Hematopoietic multipotent progenitor cell treated with erythropoietin and hydrocortisone succinate and interleukin-3 and kit ligand, for 6 days (in vitro differentiated cells): Measurements from ENCODE around the gene KLK1.
A peak's percentile ranks its signal among the peaks of the same experiment; 100 is the strongest.
"Not testable (repeated sequence)": the region's sequence is repeated elsewhere in the genome, so short reads cannot be mapped to it uniquely, and the experiment has no call there.

Source experiments
- DNase-seq: peaks from one replicate; pipeline ENCODE4 v3.0.0-alpha.2; 2015

The KLK1 gene

DNA sequence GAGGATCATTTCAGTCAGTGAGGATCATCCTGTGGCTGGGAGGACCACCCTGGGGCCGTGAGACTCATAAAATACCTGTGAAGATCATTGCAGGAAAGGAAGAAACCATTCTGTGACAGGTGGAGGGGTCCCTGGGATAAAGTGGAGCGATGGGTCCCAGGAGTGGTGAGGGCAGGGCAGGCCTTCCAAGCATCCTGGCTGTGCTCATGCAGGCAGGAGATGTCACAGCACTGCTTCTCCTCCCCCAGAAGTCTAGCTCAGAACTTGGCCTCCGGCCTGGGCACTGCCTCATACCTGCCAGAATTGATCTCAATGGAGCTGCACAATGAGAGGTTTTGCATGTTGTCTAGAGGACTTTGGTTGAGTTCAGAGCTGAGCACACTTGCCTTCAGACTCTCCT is 11.1 kb downstream of the KLK1 start:
- DNase-seq, result no peak

DNA sequence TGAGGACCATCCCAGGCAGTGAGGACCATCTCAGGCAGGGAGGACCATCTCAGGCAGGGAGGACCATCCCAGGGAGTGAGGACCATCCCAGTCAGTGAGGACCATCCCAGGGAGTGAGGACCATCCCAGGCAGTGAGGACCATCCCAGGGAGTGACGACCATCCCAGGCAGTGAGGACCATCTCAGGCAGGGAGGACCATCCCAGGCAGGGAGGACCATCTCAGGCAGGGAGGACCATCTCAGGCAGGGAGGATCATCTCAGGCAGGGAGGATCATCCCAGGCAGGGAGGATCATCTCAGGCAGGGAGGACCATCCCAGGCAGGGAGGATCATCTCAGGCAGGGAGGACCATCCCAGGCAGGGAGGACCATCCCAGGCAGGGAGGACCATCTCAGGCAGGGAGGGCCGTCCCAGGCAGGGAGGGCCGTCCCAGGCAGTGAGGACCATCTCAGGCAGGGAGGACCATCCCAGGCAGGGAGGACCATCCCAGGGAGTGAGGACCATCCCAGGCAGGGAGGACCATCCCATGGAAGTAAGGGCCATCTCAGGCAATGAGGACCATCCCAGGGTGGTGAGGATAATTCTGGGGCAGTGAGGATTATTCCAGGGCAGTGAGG is 11.9 kb downstream of the KLK1 start:
- not testable (repeated sequence) for DNase-seq

DNA sequence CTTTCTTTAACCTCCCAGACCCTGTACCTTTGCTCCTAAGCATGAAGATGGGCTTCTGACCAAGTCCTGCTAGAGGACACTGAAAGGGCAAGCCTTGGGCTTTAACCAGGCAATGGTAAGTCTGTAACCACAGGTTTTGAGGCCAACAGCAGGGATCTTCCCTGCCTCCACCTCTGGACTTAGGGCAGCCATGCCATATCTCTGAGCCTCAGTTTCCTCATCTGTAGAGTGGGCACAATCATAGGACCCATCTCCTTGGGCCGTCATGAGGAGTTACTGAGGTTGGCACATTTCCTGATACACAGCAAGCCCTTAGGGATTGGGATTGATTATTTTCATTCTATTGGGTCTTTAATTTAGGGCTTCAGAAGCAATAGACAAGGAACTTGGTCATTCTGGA is 14.7 kb downstream of the KLK1 start:
- DNase-seq, result no peak

DNA sequence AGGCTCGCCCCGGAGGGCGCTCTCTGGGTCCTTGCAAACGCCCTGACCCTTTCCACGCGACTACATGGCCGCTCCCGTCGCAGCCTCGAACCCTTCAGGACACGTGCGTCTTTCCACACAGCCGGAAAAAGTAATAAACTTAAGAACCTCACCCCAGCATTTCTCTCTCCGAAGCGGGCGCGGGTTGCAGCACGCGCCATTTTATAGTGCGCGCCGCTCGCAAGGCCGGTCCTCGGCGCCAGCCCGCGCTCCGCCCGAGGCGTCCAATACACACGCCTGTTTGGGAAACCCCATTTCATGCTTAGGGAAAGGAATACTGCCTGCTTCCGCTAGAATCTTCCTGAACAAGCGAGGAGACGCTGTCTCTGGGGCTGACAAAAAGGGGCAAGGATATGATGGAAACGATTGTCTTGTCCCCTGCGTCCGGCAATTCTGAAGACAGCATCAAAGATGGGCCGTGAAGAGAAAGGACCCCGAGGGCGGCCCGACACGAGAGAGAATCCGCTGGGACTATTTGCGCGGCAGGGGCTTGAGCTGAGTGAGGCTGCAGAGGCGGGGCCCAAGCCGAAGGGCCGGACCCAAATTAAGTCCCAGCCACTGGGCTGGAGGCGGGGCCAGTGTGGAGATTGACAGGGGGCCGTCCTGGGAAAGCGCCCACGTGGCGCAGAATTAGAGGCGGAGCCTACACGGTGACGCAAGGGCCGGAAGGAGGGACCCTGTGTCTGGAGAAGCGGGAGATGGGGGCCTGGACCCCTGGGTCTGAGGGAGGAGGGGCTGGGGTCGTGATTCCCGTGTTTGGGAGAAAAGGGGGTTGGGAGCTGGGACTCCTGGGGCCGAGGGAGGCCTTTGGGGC is 18.9 kb downstream of the KLK1 start:
- peak; percentile 99 for DNase-seq

DNA sequence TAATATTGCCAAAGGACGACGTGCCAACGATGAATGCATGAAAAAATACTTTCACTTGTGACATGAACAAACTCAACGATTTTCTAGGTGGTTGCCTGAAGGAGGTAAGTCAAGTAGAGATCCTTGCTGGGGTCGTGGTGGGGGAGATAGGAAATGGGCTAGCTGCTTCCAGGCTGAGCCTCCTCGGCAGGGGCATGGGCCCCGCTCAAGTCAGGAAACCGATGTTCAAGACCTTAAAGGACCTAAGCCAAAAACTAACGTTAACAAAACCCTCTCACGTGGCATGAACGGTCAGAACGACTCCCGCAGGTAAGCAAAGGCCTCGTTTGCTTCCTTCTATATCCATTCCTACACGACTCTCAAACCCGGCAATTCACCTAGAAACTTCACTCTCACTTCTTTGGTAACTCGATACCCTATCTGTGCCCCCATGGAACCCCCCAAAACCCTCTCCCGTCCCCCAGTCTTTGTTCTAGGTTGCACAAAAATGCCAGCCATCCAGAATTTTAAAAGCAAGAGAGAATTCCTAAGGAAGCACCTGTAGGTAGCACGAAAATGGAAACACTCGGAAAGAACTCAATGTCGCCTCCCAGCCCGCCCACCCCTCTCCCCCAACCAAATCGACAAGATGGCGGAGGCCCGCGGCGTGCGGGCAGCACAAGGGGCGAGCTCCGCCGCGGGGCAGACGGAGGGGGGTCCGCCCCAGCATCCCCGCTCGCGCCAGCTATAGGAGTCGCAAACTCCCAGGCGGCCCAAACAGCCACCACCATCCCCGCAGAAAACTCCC is 19.8 kb downstream of the KLK1 start:
- peak; percentile 62 for DNase-seq

DNA sequence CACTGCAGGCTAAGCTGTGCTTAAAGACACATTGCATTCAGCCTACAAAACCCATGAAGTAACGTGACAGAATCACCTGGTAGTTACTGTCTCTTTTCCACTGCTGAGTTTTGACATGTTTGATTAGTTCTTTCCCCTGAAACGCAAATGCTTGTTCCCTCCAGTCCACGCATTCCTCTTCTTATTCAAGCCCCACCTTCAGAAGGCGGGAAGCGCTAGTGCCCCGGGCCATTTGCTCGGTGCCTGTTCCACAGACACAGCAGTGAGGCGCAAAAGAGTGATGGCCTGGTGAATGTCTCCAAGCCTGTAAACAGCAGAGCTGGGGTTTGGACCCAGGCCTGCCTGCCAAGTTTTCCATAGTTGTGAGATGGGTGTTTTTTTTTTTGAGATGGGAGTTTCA is 22.5 kb downstream of the KLK1 start:
- DNase-seq, result no peak

DNA sequence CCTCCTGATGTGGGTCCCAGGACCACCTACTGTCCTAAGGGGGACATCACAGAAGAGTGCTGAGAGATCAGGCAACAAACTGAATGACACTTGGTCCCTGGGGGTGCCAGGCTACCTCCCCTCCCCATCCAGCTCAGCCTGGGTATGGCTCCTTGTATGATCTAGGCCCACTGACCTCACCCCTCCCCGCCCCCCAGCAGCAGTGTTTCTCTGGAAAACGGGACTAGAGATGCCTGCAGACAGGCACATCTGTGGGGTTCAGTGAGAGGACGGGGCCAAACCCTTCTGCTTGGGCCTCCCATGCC is 24.1 kb downstream of the KLK1 start:
- DNase-seq, result no peak

DNA sequence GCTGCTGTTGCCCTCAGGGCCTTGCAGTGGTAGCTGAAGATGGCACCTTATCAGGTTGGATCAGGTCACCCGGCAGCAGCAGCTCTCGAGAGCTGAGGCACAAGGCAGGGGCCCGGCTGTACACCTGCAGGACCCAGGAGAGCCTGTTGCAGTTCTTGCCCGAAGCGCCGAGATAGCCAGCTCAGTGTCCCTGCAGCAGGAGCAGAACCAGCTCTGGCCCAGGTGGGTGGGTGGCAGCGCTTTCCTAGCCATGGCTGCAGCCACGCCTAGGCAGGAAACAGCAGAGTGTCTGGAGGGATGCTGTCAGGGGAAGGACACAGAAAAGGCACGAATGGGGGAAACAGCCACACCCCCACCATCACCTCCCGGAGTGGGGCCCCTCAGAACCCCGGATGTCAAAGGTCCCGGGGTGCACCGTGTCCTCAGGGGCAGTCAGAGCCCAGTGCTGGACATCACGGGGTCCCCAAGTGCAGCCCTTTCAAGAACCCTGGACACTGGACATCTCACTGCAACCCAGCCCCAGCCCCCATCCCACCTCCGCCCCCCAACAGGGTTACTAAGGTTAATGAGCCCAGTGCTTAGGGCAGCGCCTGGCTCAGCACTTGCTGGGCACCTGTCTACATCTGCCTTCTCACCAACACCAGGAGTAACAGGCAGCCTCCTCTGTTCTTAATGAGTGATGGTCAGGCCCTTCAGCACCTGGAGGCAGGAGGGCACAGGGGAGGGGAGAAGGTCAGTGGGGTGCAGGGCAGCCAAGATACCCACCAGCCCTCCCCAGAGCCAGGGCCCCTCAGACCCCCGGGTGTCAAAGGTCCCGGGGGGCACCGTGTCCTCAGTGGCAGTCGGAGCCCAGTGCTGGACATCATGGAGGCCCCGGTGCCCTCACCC is 24.7 kb downstream of the KLK1 start:
- DNase-seq, result no peak

DNA sequence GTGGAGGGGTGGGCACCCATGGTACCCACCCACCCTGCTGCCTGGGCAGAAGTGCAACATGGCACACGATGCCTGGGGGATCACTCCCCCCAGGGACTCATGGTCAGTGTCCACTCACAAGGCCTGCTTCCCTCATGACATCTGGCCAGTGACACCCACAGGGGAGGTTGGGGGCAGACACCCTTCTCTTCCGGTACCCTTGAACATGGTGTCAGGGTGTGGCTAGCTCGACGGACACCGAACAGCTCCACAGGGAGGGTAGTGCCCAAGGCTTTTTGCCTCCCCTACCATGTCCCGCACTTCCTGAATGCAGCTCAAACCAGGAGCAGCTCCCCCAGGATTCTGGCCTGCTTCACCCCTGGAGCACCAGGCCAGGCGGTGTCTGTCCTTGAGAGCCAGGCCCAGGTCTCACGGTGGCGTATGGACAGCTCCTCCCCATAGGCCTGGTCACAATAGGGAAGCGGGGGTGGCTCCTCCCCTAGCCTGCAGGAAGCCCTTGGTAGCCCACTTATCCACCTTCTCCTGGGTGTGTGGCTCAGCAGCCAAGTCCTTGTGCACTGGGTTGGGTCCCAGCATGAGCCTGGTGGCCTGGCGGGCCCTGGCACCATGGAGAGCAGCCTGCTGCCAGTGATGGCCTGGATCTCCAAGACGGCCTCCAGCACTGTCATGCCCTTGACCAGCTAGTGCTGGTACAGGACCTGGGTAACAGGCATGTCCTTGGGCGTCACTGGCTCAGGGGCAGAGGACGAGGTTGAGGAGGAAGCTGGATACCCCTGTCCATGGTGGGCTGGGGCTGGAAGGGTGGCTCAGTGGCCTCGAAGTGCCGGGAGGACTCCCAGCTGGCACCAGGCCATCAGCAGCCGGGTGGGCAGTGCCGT is 25.6 kb downstream of the KLK1 start:
- no peak for DNase-seq

DNA sequence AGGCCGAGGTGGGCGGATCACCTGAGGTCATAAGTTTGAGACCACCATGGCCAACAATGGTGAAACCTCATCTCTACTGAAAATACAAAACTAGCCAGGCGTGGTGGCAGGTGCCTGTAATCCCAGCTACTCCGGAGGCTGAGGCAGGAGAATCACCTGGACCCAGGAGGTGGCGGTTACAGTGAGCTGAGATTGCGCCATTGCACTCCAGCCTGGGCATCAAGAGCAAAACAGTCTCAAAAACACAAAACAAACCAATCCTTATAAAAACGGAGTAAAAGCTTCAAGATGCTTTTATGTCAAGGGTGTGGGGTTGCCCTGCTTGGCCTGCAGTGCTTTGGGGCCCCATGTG is 26.2 kb downstream of the KLK1 start:
- DNase-seq, result no peak

DNA sequence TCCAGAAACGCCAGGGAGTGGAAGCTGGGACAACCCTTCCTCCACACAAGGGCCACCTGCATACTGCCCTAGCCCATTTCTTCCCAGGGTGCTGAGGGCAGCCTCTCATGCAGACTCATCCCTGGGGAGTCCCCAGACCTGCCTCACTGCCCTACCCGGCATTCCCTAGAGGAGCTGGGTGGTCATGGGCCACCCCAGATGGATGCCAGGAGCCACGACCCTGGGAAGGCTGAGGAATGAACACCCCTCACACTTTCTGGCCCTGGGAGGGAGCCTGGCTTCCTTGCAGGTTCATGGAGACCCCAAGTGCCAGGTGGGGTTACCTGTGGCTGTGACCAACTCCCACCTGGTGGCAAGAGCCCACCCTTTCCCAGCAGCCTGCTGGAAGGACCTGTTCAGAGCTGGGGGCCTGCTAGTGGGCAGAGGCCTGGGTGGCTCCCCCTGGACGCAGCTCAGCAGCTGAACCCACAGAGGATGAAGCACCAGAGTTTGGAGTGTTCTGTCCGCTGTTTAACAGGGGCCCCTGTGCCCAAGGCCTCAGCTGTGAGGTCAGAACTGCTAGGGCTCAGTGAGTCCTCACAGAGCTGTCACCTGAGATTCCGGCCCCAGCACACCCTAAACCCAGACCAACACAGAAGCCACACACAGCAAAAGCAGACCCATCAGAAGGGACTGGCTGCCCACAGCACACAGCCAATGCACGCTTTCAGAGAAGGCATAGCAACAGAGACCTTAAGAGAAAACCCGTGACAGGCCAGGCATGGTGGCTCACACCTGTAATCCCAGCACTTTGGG is 26.8 kb downstream of the KLK1 start:
- no peak for DNase-seq

DNA sequence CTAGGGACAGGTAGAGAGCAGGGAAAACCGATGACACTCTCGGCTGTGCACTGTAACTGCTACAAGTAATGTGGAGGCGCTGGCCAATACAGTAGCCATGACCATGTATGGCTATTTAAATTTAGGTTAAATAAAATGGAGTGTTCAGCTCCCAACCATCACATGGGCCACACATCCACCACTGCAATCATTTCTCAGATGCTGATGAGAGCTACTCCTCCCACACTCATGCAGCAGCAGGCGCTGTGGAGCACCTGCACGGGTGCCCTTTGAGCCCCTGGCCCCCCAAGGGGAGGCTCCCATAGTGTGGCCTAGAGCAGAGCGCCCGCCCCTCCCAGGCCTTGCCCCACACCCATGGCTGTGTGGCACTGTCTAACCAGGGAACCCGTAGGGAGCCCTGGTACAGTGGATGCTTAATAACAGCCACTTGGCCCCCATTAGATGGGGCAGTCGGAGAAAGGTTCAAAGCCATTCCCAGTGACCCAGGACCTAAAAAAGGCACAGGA is 27.4 kb downstream of the KLK1 start:
- DNase-seq, result peak; percentile 47

DNA sequence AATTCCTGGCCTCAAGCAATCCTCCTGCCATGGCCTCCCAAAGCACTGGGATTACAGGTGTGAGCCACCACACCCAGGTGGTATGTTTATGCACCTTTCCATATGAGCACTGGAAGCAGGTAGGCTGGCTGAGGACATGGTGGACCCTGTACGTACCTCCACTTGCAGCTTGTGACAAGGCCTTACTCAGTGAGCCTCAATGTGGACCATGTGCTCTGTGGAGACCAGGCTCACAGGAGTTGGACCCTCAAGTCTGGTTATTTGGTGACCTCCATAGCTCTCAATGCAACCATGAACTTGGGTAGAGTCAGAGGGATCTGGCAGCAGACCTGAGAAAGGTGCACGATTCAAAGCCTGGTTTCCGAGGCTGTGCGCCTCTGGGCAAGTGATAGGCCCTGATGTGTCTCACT is 27.9 kb downstream of the KLK1 start:
- peak; percentile 35 for DNase-seq

DNA sequence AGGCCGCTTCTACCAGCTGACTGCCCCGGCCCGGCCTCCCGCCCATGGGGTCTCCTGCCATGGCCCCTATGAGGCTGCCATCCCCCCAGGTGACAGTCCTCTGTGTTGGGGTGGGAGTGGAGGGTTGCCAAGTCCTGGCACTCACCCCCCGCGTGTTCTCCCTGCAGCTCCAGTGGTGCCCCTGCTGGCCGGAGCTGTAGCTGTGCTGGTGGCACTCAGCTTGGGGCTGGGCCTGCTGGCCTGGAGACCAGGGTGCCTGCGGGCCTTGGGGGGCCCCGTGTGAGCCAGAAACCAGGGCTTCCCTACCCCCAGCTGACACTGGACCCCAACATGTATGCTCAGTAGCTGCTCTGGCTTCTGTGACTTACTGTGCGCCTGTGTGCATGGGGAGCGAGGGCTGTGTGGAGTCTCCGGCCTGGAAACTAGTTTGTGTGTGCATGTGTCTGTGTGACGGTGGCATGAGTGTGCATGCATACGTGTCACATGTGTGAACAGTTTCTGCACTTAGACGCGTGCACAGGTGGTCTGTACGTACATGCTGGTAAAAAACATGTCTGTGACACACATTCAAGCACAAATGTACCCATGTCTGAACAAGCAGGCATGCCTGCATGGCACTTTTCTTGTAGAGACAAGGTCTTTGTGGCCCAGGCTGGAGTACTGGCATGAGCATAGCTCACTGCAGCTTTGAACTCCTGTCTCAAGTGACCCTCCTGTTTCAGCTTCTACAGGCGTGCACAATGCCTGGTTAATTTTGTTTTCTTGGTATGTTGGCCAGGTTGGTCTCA is 28.5 kb downstream of the KLK1 start:
- DNase-seq, result peak; percentile 77

DNA sequence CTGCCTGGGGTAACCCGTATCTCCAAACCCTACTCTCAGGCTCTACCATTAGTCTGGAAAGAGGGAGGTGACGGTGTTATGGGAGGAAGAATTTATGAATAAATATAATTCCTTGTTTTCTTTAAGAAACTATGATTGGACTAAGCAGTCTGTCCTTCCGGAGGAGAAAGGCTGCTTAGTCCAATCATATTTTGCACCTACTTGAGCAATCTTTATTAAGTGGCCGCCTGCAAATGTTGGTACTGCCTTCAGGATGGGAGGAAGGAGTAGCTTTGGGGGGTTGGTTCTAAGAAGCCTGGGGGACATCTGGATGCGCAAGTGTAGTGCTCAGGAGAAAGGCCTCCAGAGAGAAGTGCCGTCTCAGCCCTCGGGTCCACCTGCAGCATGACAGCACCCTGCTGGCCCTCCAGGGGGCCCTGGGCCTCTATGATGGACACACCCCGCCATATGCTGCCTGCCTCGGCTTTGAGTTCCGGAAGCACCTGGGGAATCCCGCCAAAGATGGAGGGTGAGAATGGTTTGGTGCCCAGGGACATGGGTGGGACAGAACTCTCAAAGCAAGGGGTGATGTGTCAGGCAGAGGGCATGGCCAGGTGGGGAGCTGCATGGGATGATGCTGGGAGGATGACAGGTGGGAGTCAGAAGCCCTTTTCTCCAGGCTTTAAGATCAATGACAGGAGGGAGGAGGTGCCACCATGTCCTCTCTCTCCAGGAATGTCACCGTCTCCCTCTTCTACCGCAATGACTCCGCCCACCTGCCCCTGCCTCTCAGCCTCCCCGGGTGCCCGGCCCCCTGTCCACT is 29.3 kb downstream of the KLK1 start:
- DNase-seq, result peak; percentile 71

DNA sequence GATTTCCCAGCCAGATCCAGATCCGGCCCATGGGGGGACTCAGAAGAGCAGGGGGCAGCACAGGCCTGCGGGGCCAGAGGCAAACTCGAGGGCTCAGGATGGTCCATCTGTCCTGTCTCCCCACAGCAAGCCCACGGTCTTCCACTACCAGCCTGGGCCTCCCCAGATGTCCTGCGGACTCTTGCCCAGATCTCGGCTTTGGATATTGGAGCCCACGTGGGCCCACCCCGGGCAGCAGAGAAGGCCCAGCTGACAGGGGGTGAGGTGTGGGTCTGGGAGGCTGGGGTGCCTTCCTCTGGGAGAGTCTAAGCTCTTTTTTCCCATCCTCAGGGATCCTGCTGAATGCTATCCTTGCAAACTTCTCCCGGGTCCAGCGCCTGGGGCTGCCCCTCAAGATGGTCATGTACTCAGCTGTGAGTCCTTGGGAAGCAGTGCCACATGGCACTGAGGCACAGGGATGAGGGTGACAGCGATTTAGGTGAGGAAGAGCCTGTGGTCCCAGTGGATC is 30.0 kb downstream of the KLK1 start:
- DNase-seq, result no peak

DNA sequence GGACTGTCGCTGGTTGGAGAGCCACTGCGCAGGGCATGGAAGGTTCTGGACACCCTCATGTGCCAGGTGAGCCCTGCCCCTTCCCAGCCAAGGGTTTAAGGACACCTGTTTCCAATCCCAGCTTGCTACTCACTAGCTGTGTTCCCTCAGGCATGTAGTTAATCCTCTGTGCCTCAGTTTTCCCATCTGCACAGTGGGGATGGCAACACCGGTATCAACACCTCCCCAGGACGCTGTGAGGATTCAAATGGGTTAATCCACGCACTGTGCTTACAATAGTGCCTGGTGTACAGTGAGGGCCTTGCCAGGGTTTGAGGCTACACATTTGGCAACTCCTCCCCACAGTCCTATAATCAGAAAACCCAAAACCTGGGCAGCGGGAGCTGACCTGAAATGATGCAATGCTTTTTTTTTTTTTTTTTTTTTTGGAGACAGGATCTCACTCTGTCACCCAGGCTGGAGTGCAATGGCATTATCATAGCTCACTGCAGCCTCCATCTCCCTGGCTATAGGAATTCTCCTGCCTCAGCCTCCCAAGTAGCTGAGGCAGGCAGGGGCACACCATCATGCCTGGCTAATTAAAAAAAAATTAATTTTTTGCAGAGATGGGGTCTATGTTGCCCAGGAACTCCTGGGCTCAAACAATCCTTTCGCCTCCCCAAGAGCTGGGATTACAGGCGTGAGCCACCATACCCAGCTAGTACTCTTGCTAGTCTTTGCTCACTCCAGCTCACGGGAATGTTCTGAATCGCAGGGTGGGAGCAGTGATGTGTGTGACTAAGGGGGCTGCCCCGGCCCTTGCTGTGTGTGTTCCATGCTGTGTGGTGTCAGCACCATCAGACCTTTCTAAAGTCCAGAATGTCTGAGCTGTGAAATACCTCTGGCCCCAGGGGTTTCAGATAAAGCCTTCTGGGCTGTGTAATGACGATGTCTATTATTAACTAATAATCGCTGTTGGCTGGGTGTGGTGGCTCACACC is 31.0 kb downstream of the KLK1 start:
- DNase-seq, result no peak
